A549 (cell line): ENCODE results near the gene SLCO2B1.

ENCODE experiments used
- CBX2 ChIP-seq: fragments of 200-600 bp; sonication (generic); IDR thresholded peaks from 2 replicates; pipeline ENCODE4 v1.6.1; 2016; ENCODE audit warnings: low read depth, mild to moderate bottlenecking, borderline replicate concordance
- CBX8 ChIP-seq: fragments of 200-600 bp; sonication (generic); IDR thresholded peaks from 2 replicates; pipeline ENCODE4 v1.6.1; 2016
- CEBPB ChIP-seq, 2 experiments: fragments of >200 bp in 1 of 2; sonication (Bioruptor Twin) in 1 of 2; formaldehyde crosslinking in 1 of 2; IDR thresholded peaks; 2 replicates each; pipeline ENCODE4 v1.6.1; 2012 to 2016
- EP300 ChIP-seq, 2 experiments: fragments of >200 bp; sonication (Bioruptor Twin); formaldehyde crosslinking; IDR thresholded peaks; 2 replicates in 1 of 2; 3 replicates in 1 of 2; pipeline ENCODE4 v1.6.1; 2016 to 2017
- HOXA7 ChIP-seq: fragments of 250-450 bp; sonication (Bioruptor Pico); IDR thresholded peaks from 2 replicates; pipeline ENCODE4 v1.5.0; 2020; ENCODE audit warnings: mild to moderate bottlenecking, moderate library complexity
- MYC ChIP-seq: IDR thresholded peaks from 2 replicates; pipeline ENCODE4 v1.6.1; 2012; ENCODE audit warnings: mild to moderate bottlenecking, inconsistent platforms, low read length, improper control_type of control experiment, borderline replicate concordance
- NFE2L2 ChIP-seq: fragments of 150-350 bp; conservative IDR thresholded peaks from 2 replicates; pipeline ENCODE4 v1.6.1; 2014; ENCODE audit warnings: low read length
- POLR2A ChIP-seq: IDR thresholded peaks from 2 replicates; pipeline ENCODE4 v1.6.1; 2012; ENCODE audit warnings: mild to moderate bottlenecking, low read length
- RAD21 ChIP-seq, 2 experiments: fragments of >200 bp in 1 of 2; sonication (Bioruptor Twin) in 1 of 2; formaldehyde crosslinking in 1 of 2; IDR thresholded peaks in 1 of 2; conservative IDR thresholded peaks in 1 of 2; 2 replicates in 1 of 2; 3 replicates in 1 of 2; pipeline ENCODE4 v1.6.1; 2012 to 2018; ENCODE audit warnings: inconsistent platforms in 1 of 2
- TF ChIP-seq, protein P1 (sequence below): fragments of >200 bp; sonication (Bioruptor Twin); formaldehyde crosslinking; IDR thresholded peaks from 3 replicates; pipeline ENCODE4 v1.5.1; 2016

DNA sequence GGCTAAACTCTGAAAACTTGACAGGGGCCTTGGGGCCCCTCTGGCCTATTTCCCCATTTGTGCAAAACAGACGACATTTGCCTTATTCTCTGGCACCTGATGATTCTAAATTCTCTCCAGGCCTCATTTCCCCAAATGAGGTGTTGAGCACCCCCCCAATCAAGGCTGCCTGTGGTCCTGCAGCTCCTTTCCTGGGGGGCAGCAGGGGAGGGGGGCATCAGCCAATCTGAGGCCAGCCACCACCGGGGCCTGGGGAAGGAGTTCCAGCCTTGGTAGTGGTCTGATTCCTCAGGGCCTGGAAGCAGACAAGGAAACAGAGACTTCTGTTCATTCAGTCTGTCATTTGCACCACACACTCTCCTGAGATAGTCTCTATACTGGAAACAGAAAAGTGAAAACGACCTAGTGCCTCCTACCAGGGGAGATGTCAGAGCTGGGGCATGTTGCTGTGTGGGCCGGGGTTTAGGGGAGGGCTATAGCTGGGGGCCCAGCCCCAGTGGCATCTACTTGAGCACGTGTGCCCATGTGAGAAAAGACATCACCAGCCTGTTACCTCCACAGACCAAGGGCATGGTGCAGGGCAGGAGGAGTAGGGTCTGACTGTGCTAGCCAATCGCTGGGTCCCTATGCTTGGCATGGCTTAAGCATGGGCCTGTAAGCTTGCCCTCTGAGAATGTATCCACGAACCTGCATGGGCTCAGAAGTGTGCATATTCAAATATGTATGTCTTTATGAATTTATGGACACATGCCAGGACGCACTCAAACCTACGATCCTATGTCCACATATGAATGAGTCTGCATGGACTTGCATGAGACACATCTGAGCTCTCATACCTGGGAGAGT lies 87.9 kb downstream of the SLCO2B1 start:
- TF ChIP-seq, protein P1, sequence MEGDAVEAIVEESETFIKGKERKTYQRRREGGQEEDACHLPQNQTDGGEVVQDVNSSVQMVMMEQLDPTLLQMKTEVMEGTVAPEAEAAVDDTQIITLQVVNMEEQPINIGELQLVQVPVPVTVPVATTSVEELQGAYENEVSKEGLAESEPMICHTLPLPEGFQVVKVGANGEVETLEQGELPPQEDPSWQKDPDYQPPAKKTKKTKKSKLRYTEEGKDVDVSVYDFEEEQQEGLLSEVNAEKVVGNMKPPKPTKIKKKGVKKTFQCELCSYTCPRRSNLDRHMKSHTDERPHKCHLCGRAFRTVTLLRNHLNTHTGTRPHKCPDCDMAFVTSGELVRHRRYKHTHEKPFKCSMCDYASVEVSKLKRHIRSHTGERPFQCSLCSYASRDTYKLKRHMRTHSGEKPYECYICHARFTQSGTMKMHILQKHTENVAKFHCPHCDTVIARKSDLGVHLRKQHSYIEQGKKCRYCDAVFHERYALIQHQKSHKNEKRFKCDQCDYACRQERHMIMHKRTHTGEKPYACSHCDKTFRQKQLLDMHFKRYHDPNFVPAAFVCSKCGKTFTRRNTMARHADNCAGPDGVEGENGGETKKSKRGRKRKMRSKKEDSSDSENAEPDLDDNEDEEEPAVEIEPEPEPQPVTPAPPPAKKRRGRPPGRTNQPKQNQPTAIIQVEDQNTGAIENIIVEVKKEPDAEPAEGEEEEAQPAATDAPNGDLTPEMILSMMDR, result no peak
- TF ChIP-seq HOXA7, result no peak
- TF ChIP-seq MYC, result no peak
- TF ChIP-seq NFE2L2, result no peak
- TF ChIP-seq CEBPB (IDR thresholded peaks at IDR 0.05), result no peak
- TF ChIP-seq CBX2, result no peak
- TF ChIP-seq EP300 (IDR thresholded peaks at IDR 0.05), result no peak
- TF ChIP-seq CBX8, result no peak
- no peak for TF ChIP-seq POLR2A
- TF ChIP-seq RAD21 (conservative IDR thresholded peaks at IDR 0.05 in 1 of 2, IDR thresholded peaks at IDR 0.05 in 1 of 2), result no peak
